DND-41 (cell line): ENCODE data around the gene SLC12A6.

Experiments
- EZH2 ChIP-seq: IDR thresholded peaks from 3 replicates; pipeline ENCODE4 v1.6.1; 2012; ENCODE audit warnings: borderline replicate concordance, low read depth, mild to moderate bottlenecking, moderate library complexity, low read length, inconsistent platforms; ENCODE audit not compliant: severe bottlenecking
- TF ChIP-seq, protein P1 (sequence below): IDR thresholded peaks from 2 replicates; pipeline ENCODE4 v1.5.1; 2012; ENCODE audit warnings: borderline replicate concordance, low read length, moderate library complexity, mild to moderate bottlenecking; ENCODE audit not compliant: poor library complexity, severe bottlenecking; ENCODE audit errors: extremely low read depth

DNA sequence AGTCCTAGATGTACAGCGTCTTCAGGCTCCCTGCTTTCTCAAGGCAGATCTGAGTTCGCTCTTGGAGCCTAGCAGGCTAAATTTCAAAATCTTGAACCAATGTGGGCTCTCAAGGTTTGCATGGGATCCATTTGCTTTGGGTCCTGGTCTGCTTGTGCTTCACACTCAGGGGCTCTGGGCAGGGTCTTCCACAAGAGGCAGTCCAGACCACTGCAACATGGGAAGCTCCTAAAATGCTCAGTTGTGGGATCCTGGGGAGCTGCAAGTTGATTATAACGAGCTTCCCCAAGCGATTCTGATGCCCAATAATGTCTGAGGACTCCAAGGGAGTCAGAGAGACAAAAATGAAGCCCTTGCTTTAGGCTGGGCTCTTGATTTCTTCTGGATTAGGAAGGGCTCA is 12.2 kb upstream of the SLC12A6 start:
- TF ChIP-seq, protein P1, sequence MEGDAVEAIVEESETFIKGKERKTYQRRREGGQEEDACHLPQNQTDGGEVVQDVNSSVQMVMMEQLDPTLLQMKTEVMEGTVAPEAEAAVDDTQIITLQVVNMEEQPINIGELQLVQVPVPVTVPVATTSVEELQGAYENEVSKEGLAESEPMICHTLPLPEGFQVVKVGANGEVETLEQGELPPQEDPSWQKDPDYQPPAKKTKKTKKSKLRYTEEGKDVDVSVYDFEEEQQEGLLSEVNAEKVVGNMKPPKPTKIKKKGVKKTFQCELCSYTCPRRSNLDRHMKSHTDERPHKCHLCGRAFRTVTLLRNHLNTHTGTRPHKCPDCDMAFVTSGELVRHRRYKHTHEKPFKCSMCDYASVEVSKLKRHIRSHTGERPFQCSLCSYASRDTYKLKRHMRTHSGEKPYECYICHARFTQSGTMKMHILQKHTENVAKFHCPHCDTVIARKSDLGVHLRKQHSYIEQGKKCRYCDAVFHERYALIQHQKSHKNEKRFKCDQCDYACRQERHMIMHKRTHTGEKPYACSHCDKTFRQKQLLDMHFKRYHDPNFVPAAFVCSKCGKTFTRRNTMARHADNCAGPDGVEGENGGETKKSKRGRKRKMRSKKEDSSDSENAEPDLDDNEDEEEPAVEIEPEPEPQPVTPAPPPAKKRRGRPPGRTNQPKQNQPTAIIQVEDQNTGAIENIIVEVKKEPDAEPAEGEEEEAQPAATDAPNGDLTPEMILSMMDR: no peak
- TF ChIP-seq EZH2: no peak
